Glutamatergic neuron (in vitro differentiated cells): Measurements from ENCODE around the gene CISTR. TPM values are rescaled to one million over a fixed set of nuclear protein-coding genes. Genes with fewer than 3 reads are reported as not detected.

Experiments
- DNase-seq: peaks from one replicate; pipeline ENCODE4 v3.0.0; 2022
- H3K27ac Mint-ChIP-seq: one replicate; pipeline ENCODE4 v1.8.0; 2020; ENCODE audit warnings: mild to moderate bottlenecking, mixed read lengths, inconsistent platforms; ENCODE audit not compliant: unreplicated experiment
- H3K27me3 Mint-ChIP-seq: one replicate; pipeline ENCODE4 v1.8.0; 2020; ENCODE audit warnings: mild to moderate bottlenecking, moderate library complexity, mixed read lengths, inconsistent platforms; ENCODE audit not compliant: unreplicated experiment
- H3K36me3 Mint-ChIP-seq: one replicate; pipeline ENCODE4 v1.8.0; 2020; ENCODE audit warnings: mild to moderate bottlenecking, mixed read lengths, inconsistent platforms; ENCODE audit not compliant: unreplicated experiment
- H3K4me1 Mint-ChIP-seq: one replicate; pipeline ENCODE4 v1.8.0; 2020; ENCODE audit warnings: mild to moderate bottlenecking, low read depth, mixed read lengths, inconsistent platforms; ENCODE audit not compliant: unreplicated experiment
- H3K4me3 Mint-ChIP-seq: one replicate; pipeline ENCODE4 v1.8.0; 2020; ENCODE audit warnings: mild to moderate bottlenecking, mixed read lengths, inconsistent platforms; ENCODE audit not compliant: unreplicated experiment
- H3K9me3 Mint-ChIP-seq: one replicate; pipeline ENCODE4 v1.8.0; 2020; ENCODE audit warnings: mild to moderate bottlenecking, moderate library complexity, mixed read lengths, inconsistent platforms; ENCODE audit not compliant: unreplicated experiment
- total RNA-seq: library from RNA; stranded (reverse); fragmentation: NEBNext Ultra II Directional; extraction: Animal tissue kit (Norgen Biotek cat#: 25700); gene quantifications from one replicate; pipeline ENCODE4 v1.2.1, GENCODE V29; 2021; ENCODE audit not compliant: unreplicated experiment
- TF ChIP-seq, protein P1 (sequence below): fragments of 200-600 bp; sonication (generic); IDR thresholded peaks from one replicate; pipeline ENCODE4 v1.5.0; 2021; ENCODE audit not compliant: partially characterized antibody, unreplicated experiment

Gene CISTR
- total RNA-seq, 1 donor from 2014 or later, result not detected

DNA sequence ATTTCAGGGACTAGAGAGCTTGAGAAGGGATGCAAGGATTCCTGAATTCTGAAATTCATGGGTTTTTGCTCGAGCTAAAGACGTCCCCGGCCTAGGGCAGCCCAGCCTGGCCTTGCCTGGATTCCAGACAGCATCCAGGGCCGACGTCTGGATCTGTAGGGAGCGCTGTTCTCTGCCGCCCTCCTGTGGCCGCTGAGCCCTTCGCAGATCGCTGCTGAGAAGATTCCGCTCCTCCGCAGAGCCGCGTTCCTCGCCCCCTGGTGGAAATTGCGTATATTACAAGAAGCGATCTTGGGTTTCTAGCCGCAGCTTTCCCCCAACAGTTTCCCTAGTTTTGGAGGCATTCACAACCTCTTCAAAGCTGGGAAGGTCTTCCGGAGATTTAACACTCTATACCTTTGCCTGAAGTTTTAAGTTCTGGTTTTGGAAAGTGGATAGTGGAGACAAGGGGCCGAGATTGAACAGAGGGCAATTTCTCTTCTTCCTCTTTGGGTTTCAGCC lies 5.1 kb downstream of the CISTR start:
- H3K36me3 Mint-ChIP-seq, result no peaks in the 10 kb centered on the region
- peak overlapping the region; percentile 60 for H3K4me3 Mint-ChIP-seq
- peak; percentile 95 for DNase-seq
- TF ChIP-seq, protein P1, sequence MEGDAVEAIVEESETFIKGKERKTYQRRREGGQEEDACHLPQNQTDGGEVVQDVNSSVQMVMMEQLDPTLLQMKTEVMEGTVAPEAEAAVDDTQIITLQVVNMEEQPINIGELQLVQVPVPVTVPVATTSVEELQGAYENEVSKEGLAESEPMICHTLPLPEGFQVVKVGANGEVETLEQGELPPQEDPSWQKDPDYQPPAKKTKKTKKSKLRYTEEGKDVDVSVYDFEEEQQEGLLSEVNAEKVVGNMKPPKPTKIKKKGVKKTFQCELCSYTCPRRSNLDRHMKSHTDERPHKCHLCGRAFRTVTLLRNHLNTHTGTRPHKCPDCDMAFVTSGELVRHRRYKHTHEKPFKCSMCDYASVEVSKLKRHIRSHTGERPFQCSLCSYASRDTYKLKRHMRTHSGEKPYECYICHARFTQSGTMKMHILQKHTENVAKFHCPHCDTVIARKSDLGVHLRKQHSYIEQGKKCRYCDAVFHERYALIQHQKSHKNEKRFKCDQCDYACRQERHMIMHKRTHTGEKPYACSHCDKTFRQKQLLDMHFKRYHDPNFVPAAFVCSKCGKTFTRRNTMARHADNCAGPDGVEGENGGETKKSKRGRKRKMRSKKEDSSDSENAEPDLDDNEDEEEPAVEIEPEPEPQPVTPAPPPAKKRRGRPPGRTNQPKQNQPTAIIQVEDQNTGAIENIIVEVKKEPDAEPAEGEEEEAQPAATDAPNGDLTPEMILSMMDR, result peak; percentile 99
- peaks cover 20% of the 10 kb centered on the region for H3K27me3 Mint-ChIP-seq
- H3K27ac Mint-ChIP-seq, result no peak overlapping the region
- H3K4me1 Mint-ChIP-seq, result peaks cover 19% of the 10 kb centered on the region
- H3K9me3 Mint-ChIP-seq, result peaks cover 7% of the 10 kb centered on the region

DNA sequence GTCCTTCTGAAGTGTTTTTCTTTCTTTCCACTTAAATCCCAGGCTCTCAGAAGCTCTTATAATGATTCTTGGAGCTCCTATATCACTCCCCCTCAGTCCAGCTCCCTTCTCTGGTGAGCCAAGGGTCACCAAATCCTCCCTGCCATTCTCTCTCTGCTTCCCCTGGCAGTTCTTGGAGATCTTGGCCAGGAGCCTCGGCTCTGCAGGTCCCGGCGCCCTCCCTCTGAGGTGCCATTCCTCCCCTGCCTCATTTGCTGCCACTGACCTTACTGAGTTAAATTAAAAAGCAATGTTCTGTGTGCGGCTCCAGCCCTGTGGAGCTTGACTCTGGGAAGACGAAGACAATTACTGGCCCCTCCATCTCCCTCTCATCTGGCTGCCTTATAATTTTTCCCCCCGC lies 7.0 kb downstream of the CISTR start:
- no peaks in the 10 kb centered on the region for H3K36me3 Mint-ChIP-seq
- H3K27ac Mint-ChIP-seq, result no peak overlapping the region
- no peak for DNase-seq
- peaks cover 21% of the 10 kb centered on the region for H3K27me3 Mint-ChIP-seq
- H3K9me3 Mint-ChIP-seq, result peaks cover 7% of the 10 kb centered on the region
- peaks cover 19% of the 10 kb centered on the region for H3K4me1 Mint-ChIP-seq
- TF ChIP-seq, protein P1, result no peak
- no peak overlapping the region for H3K4me3 Mint-ChIP-seq

DNA sequence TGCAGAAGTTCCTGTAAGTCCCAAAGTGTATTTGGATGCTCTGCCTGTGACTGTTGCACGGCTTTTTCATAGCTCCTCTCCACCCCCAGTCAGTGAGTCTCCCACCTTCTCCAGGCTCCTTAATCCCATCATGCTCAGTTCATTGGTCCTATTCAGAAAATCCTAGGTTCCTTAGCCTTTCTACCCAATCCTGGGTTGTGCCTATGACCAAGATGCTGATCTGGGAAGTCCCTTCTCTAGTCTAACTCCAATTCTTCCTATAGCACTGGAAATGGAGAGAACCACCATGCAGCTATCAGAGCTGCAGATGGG lies 7.7 kb downstream of the CISTR start:
- Mint-ChIP-seq H3K36me3 (no peaks in the 10 kb centered on the region), H3K4me1 (peaks cover 19% of the 10 kb centered on the region), H3K4me3 (no peak overlapping the region), H3K9me3 (peaks cover 8% of the 10 kb centered on the region), H3K27me3 (peaks cover 23% of the 10 kb centered on the region), H3K27ac (no peak overlapping the region)
- DNase-seq, result no peak
- TF ChIP-seq, protein P1, result no peak

DNA sequence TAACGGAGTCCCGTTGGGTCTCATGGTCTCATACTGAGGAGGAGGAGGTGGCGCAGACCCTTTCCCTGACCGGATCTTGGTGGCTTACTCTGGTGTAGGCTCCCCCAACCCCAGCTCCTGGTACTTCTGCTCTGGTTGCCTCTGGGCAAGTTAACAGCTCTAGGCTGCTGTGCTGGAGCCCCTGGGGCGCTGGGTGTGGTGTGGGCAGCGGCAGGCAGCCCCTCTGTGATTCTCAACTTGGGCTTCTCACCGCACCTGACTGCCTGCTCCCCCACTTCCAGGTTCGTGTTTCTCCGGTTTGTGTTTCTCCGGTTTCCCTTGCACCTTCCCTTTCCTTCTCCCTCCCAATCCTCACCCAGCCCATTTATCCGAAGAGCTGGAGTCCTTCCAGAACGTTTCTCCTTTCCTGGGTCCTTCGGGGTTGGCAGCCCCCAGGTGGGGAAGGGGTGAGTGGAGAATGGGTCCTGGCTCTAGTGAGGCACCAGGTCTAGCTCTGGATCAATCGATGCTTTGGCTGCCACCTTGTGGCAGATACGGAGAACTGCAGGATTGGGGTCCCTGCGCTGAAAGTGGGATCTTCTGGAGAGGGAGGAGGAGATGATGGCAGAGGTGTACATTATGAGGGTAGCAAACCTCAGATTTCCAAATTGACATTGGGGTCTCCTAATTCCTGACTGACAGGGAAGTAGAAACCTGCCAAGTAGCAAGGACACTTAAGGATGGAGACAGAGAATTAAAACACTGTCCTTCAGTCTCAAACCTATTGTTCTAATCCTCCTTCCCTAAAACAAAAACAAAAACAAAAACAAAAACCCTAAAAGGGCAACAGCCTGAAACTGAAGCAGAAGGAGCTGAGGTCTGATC lies 8.3 kb downstream of the CISTR start:
- H3K9me3 Mint-ChIP-seq, result peaks cover 8% of the 10 kb centered on the region
- no peak overlapping the region for H3K4me3 Mint-ChIP-seq
- peaks cover 25% of the 10 kb centered on the region for H3K27me3 Mint-ChIP-seq
- H3K27ac Mint-ChIP-seq, result no peak overlapping the region
- no peaks in the 10 kb centered on the region for H3K36me3 Mint-ChIP-seq
- peak; percentile 72 for DNase-seq
- peaks cover 20% of the 10 kb centered on the region for H3K4me1 Mint-ChIP-seq
- TF ChIP-seq, protein P1, result peak; percentile 93

DNA sequence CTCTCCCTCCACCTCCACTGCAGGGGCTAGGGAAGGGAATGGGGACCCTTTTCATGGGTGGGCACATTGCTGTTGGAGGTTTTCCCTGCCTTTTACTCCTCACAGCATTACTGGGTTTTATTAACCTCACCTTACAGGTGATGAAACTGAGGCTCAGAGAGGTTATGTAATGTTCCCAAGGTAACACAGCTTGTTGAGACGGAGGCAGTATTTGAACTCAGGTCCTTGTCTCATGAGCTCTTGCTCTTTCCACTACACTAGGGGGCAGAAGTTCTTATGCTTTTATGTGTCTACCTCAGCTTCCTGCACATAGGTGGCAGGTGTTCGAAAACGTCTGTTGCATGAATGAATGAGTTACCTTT lies 11.7 kb downstream of the CISTR start:
- H3K27ac Mint-ChIP-seq, result no peak overlapping the region
- peaks cover 26% of the 10 kb centered on the region for H3K27me3 Mint-ChIP-seq
- H3K4me3 Mint-ChIP-seq, result no peak overlapping the region

More for the DNA sequence above, 11.7 kb downstream of the CISTR start:
- H3K9me3 Mint-ChIP-seq, result peaks cover 1% of the 10 kb centered on the region
- H3K4me1 Mint-ChIP-seq, result peaks cover 5% of the 10 kb centered on the region
- no peaks in the 10 kb centered on the region for H3K36me3 Mint-ChIP-seq
- DNase-seq, result no peak
- TF ChIP-seq, protein P1, result no peak
